Measurements from ENCODE around the gene SLC6A13. TPM values are rescaled to one million over a fixed set of nuclear protein-coding genes. Genes with fewer than 3 reads are reported as not detected.
A peak's percentile ranks its signal among the peaks of the same experiment; 100 is the strongest.
"Not testable (repeated sequence)": the region's sequence is repeated elsewhere in the genome, so short reads cannot be mapped to it uniquely, and the experiment has no call there.

Gene SLC6A13
- total RNA-seq = not detected
- not detected for polyA plus RNA-seq
- long read RNA-seq, donor 1 = 0 reads
- long read RNA-seq, donor 2, partial matches to known transcripts = 0 of 1 reads
- long read RNA-seq, donor 2, other reads (novel, unspliced or antisense) = 0 of 1 reads
- long read RNA-seq, donor 3 = 0 reads
- long read RNA-seq, donor 4 = 0 reads
- long read RNA-seq, donor 5 = 0 reads
- long read RNA-seq, donor 6 = 0 reads
- long read RNA-seq, donor 7 = 0 reads
- long read RNA-seq, donor 8 = 0 reads
- long read RNA-seq, donor 9 = 0 reads
- long read RNA-seq, donor 10 = 0 reads

DNA sequence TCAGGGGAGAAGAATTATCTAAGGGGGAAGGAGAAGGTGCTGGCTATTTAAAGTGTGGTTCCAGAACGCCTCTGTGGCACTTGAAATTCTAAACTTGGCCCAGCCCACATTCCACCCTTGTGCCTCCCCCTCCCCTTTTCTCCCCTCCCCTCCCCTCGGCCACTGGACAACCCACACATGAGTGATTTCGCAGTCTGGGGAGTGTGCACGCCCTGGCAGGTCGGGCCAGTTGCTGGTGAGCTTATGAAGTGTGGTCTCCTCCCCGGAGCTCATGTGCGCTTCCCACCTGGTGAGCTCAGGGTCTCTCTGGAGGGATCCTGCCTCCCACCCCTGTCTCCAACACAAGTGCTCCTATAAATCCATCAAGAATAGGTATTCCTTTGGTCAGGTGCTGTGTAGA is at the start of gene SLC6A13:
SLC6A13 (minus strand) TSS at position 20 of the 400 bp plus-strand sequence. CDS start 2,784 bp downstream, outside the sequence.
- H3K27ac ChIP-seq = no peak within 1 kb of the TSS
- H3K4me3 ChIP-seq = no peak within 1 kb of the TSS
- peaks cover 0 to under 1% (median 0%) of the 10 kb centered on the region in 4 donors for H3K4me1 ChIP-seq
- H3K27me3 ChIP-seq = peaks cover 0 to 54% (median 23%) of the 10 kb centered on the region in 3 donors
- no peaks in the 10 kb centered on the region for H3K36me3 ChIP-seq
- intact Hi-C loops (cut with DNase I; ENCODE audit: low total_unique reads) = no loop called here
- DNase-seq = peak in 1 of 2 donors; percentile 39
- 13 to 26% (median 19%) methylated on average over 7 of the region's 7 CpGs for WGBS, 5 donors
- no peaks in the 10 kb centered on the region for H3K9me3 ChIP-seq
- TF ChIP-seq POLR2AphosphoS5 (IDR thresholded peaks at IDR 0.05) = no peak
- TF ChIP-seq EP300 (IDR thresholded peaks at IDR 0.05) = no peak
- no peak for TF ChIP-seq POLR2A (IDR thresholded peaks at IDR 0.05)
- TF ChIP-seq, protein P1, sequence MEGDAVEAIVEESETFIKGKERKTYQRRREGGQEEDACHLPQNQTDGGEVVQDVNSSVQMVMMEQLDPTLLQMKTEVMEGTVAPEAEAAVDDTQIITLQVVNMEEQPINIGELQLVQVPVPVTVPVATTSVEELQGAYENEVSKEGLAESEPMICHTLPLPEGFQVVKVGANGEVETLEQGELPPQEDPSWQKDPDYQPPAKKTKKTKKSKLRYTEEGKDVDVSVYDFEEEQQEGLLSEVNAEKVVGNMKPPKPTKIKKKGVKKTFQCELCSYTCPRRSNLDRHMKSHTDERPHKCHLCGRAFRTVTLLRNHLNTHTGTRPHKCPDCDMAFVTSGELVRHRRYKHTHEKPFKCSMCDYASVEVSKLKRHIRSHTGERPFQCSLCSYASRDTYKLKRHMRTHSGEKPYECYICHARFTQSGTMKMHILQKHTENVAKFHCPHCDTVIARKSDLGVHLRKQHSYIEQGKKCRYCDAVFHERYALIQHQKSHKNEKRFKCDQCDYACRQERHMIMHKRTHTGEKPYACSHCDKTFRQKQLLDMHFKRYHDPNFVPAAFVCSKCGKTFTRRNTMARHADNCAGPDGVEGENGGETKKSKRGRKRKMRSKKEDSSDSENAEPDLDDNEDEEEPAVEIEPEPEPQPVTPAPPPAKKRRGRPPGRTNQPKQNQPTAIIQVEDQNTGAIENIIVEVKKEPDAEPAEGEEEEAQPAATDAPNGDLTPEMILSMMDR (IDR thresholded peaks at IDR 0.05) = no peak

DNA sequence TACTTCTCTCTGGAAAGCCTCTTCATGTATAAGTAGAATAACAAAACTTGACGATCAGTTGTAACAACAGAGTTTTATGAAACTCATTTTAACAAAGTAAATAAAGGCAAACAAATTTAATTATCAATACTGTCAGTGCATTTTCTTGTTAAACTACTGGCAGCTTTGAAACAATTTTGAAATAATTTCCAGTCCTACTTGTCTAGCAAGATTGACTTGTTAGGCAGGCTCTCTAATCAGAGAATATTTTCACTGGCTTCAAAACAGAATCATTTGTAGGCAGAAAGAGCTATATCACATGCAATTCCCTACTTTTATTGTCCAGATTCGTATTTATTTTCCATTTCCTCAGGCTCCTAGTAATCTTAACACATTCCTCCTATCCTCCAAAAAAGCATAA is 45.9 kb upstream of the SLC6A13 start:
- no peak for TF ChIP-seq POLR2AphosphoS5 (IDR thresholded peaks at IDR 0.05)
- TF ChIP-seq, protein P1 (IDR thresholded peaks at IDR 0.05) = no peak
- no peak for TF ChIP-seq POLR2A (IDR thresholded peaks at IDR 0.05)
- TF ChIP-seq EP300 (IDR thresholded peaks at IDR 0.05) = no peak
- peaks cover 58 to 99% (median 96%) of the 10 kb centered on the region in 4 donors for H3K36me3 ChIP-seq

DNA sequence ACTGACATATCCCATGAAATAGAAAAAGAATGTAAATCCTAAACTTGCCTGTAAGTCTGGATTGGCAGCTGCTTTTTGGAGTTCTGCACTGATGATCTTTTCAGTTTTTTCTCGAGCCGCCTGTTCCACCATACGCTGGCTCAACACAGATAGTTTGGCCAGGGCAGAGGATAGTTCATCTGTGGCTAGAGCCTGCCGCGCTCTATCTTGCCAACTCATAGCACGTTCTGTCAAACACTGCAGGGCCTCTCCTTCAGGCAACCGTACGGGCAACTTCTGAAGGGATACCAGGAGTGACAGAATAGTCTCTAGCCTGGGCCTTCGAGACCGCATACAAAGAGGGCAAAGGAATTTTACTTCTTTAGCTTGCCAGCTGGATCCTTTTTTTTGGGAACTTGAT is 44.8 kb upstream of the SLC6A13 start:
- H3K27me3 ChIP-seq = no peaks in the 10 kb centered on the region
- WGBS, 5 donors = 96 to 97% (median 97%) methylated on average over 10 of the region's 10 CpGs
- intact Hi-C loops (cut with DNase I; ENCODE audit: low total_unique reads) = no loop called here
- no peak for DNase-seq
- peaks cover 58 to 99% (median 96%) of the 10 kb centered on the region in 4 donors for H3K36me3 ChIP-seq
- H3K4me1 ChIP-seq = peaks cover 0 to 11% (median 4%) of the 10 kb centered on the region in 4 donors
- no peak overlapping the region for H3K27ac ChIP-seq
- TF ChIP-seq, protein P1 (IDR thresholded peaks at IDR 0.05) = no peak
- TF ChIP-seq POLR2AphosphoS5 (IDR thresholded peaks at IDR 0.05) (no peak), EP300 (IDR thresholded peaks at IDR 0.05) (no peak), POLR2A (IDR thresholded peaks at IDR 0.05) (no peak)
- no peaks in the 10 kb centered on the region for H3K9me3 ChIP-seq
- H3K4me3 ChIP-seq = no peak overlapping the region

More for the DNA sequence above, 45.9 kb upstream of the SLC6A13 start:
- DNase-seq = peak in 1 of 2 donors; percentile 17
- WGBS, 5 donors = 36 to 58% (median 45%) methylated on average over 2 of the region's 2 CpGs
- peaks cover 0 to 11% (median 4%) of the 10 kb centered on the region in 4 donors for H3K4me1 ChIP-seq
- intact Hi-C loops (cut with DNase I; ENCODE audit: low total_unique reads) = no loop called here
- no peak overlapping the region for H3K4me3 ChIP-seq
- no peak overlapping the region for H3K27ac ChIP-seq
- H3K9me3 ChIP-seq = no peaks in the 10 kb centered on the region
- no peaks in the 10 kb centered on the region for H3K27me3 ChIP-seq

DNA sequence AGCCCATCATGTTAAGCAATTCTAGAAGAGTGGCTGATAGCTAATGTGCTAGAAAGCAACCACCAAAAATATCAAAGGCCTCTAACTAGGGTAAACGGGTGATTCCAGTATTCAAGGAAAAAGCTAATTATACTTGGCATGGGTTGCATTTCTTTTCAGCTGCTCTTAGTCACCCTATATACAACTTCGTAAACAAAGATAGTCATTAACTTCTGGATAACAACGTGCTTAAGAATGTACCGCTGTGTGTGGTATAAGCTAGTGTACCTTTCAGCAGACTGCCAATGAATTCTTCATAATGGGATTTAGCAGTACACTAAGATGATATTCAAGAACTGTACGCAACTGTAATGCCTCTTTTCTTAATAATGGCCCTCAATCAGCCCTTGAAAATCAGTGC is 42.2 kb upstream of the SLC6A13 start:
- intact Hi-C loops (cut with DNase I; ENCODE audit: low total_unique reads) = no loop called here
- H3K27me3 ChIP-seq = no peaks in the 10 kb centered on the region
- WGBS, 5 donors = 32 to 53% (median 40%) methylated on average over 5 of the region's 5 CpGs
- no peak for DNase-seq
- H3K27ac ChIP-seq = no peak overlapping the region
- H3K4me3 ChIP-seq = no peak overlapping the region
- H3K9me3 ChIP-seq = no peaks in the 10 kb centered on the region
- H3K36me3 ChIP-seq = peaks cover 37 to 93% (median 87%) of the 10 kb centered on the region in 4 donors
- TF ChIP-seq, protein P1 (IDR thresholded peaks at IDR 0.05) = no peak
- TF ChIP-seq POLR2AphosphoS5 (IDR thresholded peaks at IDR 0.05) = no peak
- no peak for TF ChIP-seq POLR2A (IDR thresholded peaks at IDR 0.05)
- TF ChIP-seq EP300 (IDR thresholded peaks at IDR 0.05) = no peak
- peaks cover 0 to 11% (median 4%) of the 10 kb centered on the region in 4 donors for H3K4me1 ChIP-seq

DNA sequence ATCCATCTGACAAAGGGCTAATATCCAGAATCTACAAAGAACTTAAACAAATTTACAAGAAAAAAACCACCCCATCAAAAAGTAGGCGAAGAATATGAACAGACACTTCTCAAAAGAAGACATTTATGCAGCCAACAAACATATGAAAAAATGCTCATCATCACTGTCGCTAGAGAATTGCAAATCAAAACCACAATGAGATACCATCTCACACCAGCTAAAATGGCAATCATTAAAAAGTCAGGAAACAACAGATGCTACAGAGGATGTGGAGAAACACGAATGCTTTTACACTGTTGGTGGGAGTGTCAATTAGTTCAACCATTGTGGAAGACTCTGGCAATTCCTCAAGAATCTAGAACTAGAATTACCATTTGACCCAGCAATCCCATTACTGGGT is 40.1 kb upstream of the SLC6A13 start:
- intact Hi-C loops (cut with DNase I; ENCODE audit: low total_unique reads) = not testable (repeated sequence)

DNA sequence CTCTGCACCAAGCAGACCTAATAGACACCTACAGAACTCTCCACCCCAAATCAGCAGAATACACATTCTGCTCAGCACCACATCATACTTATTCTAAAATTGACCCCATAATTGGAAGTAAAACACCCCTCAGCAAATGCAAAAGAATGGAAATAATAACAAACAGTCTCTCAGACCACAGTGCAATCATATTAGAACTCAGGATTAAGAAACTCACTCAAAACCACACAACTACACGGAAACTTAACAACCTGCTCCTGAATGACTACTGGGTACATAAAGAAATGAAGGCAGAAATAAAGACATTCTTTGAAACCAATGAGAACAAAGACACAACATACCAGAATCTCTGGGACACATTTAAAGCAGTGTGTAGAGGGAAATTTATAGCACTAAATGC is 37.5 kb upstream of the SLC6A13 start:
- H3K36me3 ChIP-seq = peaks cover 30 to 92% (median 78%) of the 10 kb centered on the region in 4 donors
- H3K27me3 ChIP-seq; DNase-seq; H3K4me1 ChIP-seq; H3K4me3 ChIP-seq; intact Hi-C loops (cut with DNase I; ENCODE audit: low total_unique reads); H3K27ac ChIP-seq; H3K9me3 ChIP-seq: not testable (repeated sequence)
- 81 to 100% (median 91%) methylated on average over 1 of the region's 1 CpG for WGBS, 5 donors

More for the DNA sequence above, 40.1 kb upstream of the SLC6A13 start:
- WGBS, 5 donors = 85 to 90% (median 88%) methylated on average over 3 of the region's 3 CpGs
- DNase-seq, H3K4me3 ChIP-seq, H3K9me3 ChIP-seq, H3K27ac ChIP-seq, H3K27me3 ChIP-seq: not testable (repeated sequence)
- H3K36me3 ChIP-seq = peaks cover 30 to 92% (median 78%) of the 10 kb centered on the region in 4 donors
- H3K4me1 ChIP-seq = peaks cover 0 to 11% (median 4%) of the 10 kb centered on the region in 4 donors

DNA sequence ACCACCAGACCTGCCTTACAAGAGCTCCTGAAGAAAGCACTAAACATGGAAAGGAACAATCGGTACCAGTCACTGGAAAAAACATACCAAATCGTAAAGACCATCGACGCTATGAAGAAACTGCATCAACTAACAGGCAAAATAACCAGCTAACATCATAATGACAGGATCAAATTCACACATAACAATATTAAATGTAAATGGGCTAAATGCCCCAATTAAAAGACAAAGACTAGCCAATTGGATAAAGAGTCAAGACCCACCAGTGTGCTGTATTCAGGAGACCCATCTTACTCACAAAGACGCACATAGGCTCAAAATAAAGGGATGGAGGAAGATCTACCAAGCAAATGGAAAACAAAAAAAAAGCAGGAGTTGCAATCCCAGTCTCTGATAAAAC is 36.9 kb upstream of the SLC6A13 start:
- H3K27ac ChIP-seq; intact Hi-C loops (cut with DNase I; ENCODE audit: low total_unique reads); H3K4me1 ChIP-seq; H3K9me3 ChIP-seq; H3K4me3 ChIP-seq; DNase-seq; H3K27me3 ChIP-seq: not testable (repeated sequence)
- 86 to 98% (median 97%) methylated on average over 5 of the region's 5 CpGs for WGBS, 5 donors
- H3K36me3 ChIP-seq = peaks cover 36 to 92% (median 79%) of the 10 kb centered on the region in 4 donors
